GM18519 (cell line): Measurements from ENCODE around the gene ULK4.
"Not testable (repeated sequence)": the region's sequence is repeated elsewhere in the genome, so short reads cannot be mapped to it uniquely, and the experiment has no call there.

Experiments
- ATAC-seq: cut with Tn5 transposase; IDR thresholded peaks from one replicate; pipeline ENCODE4 v1.9.1; 2021; ENCODE audit warnings: mild to moderate bottlenecking, moderate library complexity; ENCODE audit not compliant: unreplicated experiment, low FRiP score

Gene ULK4

DNA sequence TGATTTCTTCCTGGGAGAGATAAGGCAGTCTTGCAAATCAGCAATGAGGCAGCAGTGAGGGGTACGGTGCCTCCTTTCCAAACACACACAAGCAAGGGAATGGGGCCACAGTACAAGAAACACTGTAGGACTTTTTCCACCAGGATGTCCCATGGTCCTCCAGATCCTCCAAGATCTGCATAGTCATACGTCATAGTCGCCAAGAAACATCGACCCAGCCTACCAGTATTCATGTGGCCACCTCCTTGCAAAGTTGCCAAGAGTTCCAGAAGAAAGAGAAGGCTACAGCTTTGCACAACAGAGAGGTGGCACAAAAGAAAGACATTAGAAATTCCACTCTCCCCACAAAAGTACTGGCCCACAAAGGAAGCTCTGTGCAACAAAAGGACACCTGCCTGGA lies 504.7 kb downstream of the ULK4 start:
- no peak for ATAC-seq

DNA sequence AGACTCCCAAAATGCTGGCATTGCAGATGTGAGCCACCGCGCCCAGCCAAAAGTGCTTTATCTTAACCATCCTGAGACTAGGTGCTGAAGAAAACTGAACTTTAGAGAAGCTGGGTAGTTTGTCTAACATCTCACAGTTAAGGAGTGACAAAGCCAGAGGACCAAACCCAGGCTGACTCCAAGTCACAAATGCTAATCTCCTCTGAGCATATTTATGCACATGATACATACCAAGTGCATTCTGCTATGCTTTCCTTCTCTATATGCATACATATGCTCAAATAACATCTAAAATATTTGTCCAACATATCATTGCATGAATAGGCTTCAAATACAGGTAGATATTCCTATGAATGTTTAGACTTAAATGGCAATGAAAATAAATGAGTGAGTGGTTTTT lies 505.7 kb downstream of the ULK4 start:
- no peak for ATAC-seq

DNA sequence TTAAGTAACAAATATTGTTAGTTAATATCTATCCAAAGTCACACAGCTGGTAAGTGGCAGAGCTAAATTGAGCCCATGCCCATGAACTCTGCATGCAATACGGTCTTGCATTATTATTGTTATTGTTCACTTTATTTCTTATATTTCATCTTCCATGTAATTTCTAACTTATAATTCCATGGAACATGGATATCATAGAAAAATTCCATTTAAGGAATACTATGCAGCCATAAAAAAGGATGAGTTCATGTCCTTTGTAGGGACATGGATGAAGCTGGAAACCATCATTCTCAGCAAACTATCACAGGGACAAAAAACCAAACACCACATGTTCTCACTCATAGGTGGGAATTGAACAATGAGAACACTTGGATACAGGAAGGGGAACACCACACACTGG lies 508.3 kb downstream of the ULK4 start:
- not testable (repeated sequence) for ATAC-seq

DNA sequence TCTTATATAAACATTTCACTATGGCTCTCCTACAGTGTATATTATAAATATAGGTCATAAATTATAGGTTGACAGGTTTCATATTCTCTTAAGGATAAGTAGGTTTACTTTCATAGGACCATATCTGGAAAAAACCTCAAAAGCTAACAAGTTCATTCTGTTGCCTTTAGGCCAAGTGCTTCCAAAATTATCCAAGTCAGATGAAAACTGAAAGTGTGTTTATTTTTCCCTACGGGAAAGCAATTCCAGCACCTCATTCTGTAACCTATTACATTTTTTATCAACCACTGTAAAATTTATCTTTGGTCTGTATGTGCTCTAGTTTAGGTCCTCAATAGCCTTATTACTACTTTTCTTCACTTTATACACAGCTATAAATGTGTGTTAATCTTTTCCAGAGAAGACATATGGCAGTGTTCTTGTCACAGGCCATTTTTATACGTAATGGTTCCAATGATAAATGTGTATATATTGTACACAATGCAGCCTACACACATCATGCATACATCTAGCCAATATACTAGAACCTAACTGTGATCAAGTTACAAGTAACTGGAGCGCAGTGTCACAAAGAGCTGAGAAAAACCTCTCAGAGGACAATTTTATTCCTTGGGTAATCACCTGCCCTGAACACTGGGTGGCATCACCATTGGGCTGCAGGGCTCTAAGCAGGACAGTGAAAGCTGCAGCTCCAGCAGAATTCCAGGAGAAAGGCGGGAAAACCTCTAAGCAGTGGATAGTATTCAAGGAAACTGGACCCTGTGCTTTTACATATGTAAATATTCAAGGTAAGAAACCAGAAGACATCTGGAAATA lies 511.3 kb downstream of the ULK4 start:
- ATAC-seq = no peak

DNA sequence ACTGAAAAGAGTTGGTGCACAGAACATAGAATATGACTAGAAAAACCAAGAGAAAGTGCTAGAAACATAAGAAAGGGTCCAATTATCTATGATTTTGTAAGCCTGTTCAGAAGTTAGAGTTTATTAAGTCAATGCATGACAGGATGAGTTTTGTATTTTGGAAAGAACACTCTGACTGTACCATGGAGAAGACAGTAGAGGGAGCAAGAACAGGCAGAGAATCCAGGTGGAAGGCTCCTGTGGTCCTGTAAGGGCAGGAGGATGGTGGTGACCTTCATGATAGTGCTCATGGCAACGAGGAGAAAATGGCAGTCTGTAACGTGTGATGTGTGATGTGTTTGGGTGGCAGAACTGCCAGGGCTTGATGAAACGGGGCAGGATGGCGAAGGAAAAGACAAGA lies 513.5 kb downstream of the ULK4 start:
- no peak for ATAC-seq

DNA sequence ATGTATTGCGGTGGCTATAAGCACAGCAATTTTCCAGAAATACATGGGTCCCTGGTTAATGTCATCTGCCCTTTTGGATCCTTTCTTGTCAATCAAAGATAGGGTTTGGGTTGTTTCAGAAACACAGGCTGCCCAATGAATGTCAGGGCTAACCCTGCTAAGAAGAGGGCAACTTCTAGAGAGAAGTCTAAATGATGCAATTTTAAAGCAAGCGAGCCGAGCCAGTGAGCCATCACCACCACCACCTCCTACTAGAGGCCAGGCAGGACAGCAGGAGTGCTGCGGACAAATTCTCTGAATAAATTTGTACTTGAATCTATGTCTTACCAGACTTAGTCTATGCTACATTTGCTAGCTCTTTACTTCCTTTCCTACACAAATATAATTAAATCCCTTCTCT lies 514.2 kb downstream of the ULK4 start:
- ATAC-seq = no peak

DNA sequence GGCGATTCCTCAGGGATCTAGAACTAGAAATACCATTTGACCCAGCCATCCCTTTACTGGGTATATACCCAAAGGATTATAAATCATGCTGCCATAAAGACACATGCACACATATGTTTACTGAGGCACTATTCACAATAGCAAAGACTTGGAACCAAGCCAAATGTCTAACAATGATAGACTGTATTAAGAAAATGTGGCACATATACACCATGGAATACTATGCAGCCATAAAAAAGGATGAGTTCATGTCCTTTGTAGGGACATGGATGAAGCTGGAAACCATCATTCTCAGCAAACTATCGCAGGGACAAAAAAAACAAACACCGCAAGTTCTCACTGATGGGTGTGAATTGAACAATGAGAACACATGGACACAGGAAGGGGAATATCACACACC lies 515.6 kb downstream of the ULK4 start:
- not testable (repeated sequence) for ATAC-seq

DNA sequence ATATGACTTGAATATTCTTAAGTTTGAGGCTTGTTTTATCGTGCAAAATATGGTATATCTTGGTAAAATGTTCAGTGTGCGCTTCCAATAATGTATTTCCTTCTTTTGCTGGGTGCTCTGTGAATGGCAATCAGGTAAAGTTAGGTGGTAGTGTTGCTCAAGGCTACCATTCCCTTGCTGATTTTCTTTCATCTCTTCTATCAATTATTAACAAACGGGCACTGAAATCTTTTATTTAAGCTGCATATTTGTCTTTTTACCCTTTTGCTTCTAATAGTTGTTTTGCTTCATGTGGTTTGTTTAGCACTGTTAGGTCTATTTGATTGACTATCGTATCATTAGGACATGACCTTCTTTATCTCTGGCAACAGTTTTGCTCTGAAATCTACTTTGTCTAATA lies 520.3 kb downstream of the ULK4 start:
- no peak for ATAC-seq

DNA sequence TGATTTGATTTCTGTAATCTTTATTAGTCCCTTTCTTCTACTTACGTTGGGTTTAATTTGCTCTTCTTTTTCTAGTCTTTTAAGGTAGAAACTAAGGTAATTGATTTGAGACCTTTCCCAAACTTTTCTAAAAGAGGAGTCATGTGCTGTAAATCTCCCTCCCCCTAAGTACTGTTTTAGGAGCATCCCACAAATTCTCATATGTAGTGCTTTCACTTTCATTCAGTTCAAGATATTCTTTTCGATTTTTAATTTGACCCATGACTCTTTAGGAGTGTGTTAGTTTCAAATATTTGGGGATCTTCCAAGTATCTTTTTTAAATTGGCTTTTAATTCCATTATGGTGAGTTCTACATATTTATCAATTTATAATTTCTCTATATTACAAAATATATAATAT lies 520.8 kb downstream of the ULK4 start:
- ATAC-seq = no peak

DNA sequence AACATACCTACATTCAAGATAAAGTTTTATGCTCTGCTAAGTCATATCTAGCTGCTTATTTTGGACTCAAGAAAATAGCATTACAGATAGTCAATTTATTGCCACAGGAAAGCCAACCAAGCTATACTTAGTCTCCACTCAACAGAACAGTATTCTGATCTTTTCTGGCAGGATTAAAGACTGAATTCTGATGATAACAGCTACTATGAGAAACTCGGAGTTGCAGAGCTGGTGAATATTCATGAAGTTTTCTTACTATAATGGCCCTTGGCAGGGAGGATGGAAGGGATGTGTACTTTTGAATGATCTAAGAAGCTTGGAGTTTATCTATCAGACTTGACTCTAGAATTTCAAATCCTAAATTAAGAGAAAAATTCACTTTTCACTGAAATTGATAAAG lies 524.9 kb downstream of the ULK4 start:
- ATAC-seq = no peak

DNA sequence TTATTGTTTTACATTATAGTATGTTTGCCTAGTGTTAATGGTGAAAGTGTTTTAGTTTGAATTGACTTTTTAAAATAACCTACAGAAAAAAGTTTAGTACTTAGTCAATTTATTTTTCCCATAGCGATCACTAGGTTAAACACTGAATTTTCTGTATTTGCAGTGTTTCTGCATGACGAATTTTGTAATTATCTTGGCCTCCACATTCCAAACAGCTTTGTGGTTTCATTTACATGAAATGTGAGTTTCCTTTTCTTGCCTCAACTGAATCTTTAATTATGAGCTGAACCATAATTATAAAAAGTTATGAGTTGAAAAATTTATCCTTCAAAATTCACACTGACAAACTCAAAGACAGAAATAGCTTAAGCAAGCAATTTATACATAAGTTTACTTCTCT lies 527.1 kb downstream of the ULK4 start:
- no peak for ATAC-seq

DNA sequence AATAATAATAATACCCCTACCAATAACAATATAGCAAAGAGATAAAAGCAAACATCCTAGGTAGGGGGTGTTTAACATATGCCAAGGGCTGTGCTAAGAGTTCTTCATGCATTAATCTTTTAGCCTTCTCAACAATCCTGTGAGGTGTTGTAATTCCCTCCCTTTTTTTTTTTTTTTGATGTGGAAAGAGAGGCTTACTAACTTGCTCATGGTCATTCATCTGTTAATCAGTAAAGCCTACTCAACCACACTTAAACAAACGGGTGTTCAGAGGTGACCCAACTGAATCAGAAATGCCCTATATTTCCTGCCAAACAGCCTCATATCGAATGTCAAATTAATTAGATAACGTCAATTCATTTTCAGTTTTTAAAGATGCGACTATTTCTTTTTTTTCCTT lies 530.5 kb downstream of the ULK4 start:
- ATAC-seq = no peak

DNA sequence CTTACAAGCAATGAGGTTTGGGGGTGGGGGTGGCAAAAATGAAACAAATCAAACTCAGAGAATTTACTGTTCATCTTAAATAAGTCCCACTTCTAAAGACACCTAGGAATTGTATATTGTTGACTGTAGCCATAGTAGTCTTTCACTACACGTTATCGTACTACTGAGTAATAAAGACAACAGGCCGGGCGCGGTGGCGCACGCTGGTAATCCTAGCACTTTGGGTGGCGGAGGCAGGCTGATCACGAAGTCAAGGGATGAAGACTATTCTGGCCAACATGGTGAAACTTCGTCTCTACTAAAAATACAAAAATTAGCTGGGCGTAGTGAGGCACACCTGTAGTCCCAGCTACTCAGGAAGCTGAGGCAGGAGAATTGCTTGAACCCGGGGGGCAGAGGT lies 531.0 kb downstream of the ULK4 start:
- ATAC-seq = no peak

DNA sequence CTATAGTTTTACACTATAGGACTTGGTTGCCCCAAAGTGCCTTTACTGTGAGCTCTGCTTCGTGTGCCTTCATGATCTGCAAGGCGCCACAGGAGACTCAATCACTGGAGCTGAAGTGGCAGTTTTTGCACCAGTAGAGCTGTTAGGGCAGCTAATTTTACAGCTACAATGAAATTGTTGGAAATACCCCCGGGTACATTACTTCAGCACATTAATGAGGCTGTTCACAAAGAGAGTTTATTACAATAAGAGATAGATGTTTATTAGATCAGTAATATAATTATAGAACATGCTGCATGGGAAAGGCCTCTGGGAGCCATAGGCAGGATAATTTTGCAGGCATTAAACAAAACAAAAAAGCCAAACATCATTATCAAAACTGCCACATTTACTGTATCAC lies 531.5 kb downstream of the ULK4 start:
- no peak for ATAC-seq

DNA sequence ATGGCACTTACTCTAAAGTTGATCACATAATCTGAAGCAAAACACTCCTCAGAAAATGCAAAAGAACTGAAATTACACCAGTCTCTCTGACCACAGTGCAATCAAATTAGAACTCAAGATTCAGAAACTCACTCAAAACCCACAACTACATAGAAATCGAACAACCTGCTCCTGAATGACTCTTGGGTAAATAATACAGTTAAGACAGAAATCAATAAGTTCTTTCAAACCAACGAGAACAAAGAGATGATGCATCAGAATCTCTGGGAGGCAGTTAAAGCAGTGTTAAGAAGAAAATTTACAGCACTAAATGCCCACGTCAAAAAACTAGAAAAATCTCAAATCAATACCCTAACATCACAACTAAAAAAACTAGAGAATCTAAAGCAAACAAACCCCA lies 535.4 kb downstream of the ULK4 start:
- no peak for ATAC-seq

DNA sequence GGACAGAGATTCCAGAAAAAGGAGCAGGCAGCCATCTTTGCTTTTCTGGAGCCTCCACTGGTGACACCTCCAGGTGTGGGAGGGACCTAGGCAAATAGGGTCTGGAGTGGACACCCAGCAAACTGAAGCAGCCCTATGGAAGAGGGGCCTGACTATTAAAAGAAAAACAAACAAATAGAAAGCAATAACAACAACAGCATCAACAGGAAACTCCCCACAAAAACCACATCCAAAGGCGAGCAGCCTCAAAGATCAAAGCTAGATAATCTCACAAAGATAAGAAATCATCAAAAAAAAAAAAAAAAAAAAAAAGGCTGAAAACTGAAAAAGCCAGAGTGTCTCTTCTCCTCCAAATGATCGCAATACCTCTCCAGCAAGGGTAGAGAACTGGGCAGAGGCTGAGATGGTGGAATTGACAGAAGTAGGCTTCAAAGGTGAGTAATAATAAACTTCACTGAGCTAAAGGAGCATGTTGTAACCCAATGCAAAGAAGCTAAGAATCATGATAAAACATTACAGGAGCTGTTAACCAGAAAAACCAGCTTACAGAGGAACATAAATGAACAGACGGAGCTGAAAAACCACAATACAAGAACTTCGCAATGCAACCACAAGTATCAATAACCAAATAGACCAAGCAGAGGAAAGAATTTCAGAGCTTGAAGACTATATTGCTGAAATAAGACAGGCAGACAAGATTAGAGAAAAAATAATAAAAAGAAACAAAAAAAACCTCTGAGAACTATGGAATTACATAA lies 537.2 kb downstream of the ULK4 start:
- no peak for ATAC-seq

DNA sequence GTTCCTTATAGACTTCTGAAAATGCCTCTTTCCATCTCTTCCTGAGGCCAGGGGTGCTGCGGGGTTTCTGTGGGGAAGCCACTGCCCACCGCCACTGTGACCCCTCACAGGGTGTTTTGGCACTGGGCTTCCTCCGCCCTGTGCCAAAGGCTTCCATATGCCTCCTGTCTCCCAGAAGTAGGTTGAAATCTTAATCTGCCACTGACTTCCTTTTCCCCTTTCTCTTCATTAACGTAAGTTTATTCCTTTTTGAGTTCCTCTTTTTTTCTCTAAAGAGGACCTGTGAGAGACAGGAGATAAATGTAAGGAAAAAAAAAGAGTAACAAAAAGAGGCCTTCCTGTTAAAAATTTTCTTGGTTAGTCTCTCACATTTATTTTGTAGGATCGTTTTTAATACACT lies 542.1 kb downstream of the ULK4 start:
- no peak for ATAC-seq

DNA sequence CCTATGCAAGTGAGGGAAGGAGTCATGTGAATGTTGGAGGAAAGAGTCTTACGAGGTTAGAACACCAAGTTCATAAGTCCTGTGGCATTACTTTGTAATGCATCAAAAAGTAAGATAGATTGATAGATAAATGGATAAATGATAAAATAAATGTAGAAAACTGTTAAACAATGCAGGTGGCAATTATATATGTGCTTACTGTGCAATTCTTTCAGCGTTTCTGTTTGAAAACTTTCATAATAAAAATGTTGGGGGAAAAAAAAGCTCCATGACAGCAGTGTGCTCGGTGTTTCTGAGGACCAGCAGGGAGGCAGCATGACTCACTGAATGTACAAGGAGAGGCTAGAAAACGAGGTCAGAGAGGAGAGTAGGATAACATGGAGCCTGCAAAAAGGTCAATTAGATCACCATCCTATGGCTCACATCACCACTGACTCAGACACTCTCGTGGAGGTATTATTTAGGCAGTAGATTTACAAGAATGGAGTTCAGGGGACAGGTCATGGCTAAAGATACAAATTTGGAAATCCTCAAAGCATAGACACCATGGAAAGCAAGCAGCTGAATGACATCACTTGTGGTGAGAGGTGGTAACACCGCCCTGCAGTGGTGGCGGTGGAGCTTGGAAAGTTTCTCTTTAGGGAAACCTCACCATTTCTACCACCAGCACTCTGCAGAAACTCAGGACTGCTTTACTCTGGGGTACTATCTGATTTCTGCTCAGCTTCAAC lies 542.8 kb downstream of the ULK4 start:
- ATAC-seq = no peak

DNA sequence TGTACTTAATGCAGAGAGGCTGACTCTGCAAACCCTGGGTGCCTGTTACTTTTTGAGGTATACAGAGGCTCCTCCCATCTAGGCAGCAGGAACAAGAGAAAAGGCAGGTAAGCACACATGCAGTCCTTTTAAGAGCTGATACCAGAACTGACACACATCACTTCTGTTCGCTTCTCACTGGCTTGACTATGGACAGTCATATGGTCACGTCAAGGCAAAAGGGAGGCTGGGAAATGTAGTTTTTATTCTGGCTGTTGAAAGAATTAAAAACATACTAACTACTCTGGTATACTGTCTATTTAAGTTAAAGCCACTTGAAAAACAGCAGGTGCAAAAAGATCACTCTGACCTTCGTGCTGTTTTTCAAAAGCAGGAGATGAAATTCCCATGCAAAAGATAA lies 544.3 kb downstream of the ULK4 start:
- ATAC-seq = no peak

DNA sequence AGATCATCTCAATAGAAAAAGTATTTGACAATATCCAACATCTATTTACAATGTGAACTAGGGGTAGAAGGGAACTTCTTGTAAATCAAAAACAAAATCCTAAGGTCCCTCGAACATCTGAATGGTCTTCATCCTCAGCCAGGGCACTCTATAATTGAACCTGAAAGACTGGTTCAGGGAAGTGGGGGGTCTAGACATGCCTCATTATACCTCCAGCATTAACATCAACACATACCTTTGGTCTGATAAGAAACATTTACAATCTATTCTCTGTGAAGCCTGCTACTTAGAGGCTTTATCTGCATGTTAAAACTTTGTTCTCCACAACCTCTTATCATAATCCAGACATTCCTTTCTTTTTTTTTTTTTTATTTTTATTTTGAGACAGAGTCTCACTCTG lies 550.8 kb downstream of the ULK4 start:
- no peak for ATAC-seq

DNA sequence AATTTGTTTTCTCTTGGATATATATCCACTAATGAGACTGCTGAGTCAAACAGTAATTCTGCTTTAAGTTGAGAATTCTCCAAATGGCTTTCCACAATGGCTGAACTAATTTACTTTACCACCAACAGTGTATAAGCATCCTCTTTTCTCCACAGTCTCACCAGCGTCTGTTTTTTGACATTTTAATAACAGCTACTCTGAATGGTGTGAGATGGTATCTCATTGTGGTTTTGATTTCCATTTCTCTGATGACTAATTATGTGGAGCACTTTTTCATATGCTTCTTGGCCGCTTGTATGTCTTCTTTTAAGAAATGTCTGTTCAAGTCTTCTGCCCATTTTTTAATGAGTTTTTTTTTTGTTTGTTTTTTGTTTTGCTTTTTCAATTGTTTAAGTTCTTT lies 556.4 kb downstream of the ULK4 start:
- no peak for ATAC-seq
